Measurements from ENCODE around the gene COL13A1.

Gene COL13A1

GRCh38 chr10:69825604-69826003 is 23.9 kb downstream of the COL13A1 start:
- no peak for DNase-seq

GRCh38 chr10:69826094-69826493 is 24.4 kb downstream of the COL13A1 start:
- no peak for DNase-seq

- no peak for DNase-seq
Measured at GRCh38 chr10:69826789-69827554, 25.3 kb downstream of the COL13A1 start.

GRCh38 chr10:69828144-69828870 is 26.6 kb downstream of the COL13A1 start:
- DNase-seq, result no peak

GRCh38 chr10:69829775-69830174 is 28.1 kb downstream of the COL13A1 start:
- DNase-seq, result no peak

- DNase-seq, result no peak
Measured at GRCh38 chr10:69831231-69831855, 29.6 kb downstream of the COL13A1 start.

GRCh38 chr10:69835233-69835632 is 33.5 kb downstream of the COL13A1 start:
- no peak for DNase-seq

- no peak for DNase-seq
Measured at GRCh38 chr10:69835875-69836730, 34.4 kb downstream of the COL13A1 start.

- DNase-seq, result no peak
Measured at GRCh38 chr10:69836731-69837030, 35.0 kb downstream of the COL13A1 start.

GRCh38 chr10:69837261-69837660 is 35.6 kb downstream of the COL13A1 start:
- no peak for DNase-seq

GRCh38 chr10:69838418-69838817 is 36.7 kb downstream of the COL13A1 start:
- no peak for DNase-seq

GRCh38 chr10:69838853-69839252 is 37.1 kb downstream of the COL13A1 start:
- no peak for DNase-seq

- DNase-seq, result no peak
Measured at GRCh38 chr10:69839696-69840345, 38.1 kb downstream of the COL13A1 start.

GRCh38 chr10:69840773-69841172 is 39.1 kb downstream of the COL13A1 start:
- DNase-seq, result no peak

- DNase-seq, result no peak
Measured at GRCh38 chr10:69842020-69842419, 40.3 kb downstream of the COL13A1 start.

- no peak for DNase-seq
Measured at GRCh38 chr10:69842882-69843281, 41.2 kb downstream of the COL13A1 start.

GRCh38 chr10:69843923-69844322 is 42.2 kb downstream of the COL13A1 start:
- DNase-seq, result no peak

GRCh38 chr10:69844698-69845097 is 43.0 kb downstream of the COL13A1 start:
- DNase-seq, result no peak

- no peak for DNase-seq
Measured at GRCh38 chr10:69845574-69846292, 44.0 kb downstream of the COL13A1 start.

GRCh38 chr10:69846293-69846921 is 44.7 kb downstream of the COL13A1 start:
- DNase-seq, result no peak

- no peak for DNase-seq
Measured at GRCh38 chr10:69847458-69847857, 45.8 kb downstream of the COL13A1 start.

All from SIG-M5 (cell line).